ENCODE data around the gene SPI1. TPM values are rescaled to one million over a fixed set of nuclear protein-coding genes. Genes with fewer than 3 reads are reported as not detected.

SPI1 gene
- total RNA-seq, 2 experiments from 2014 or later = 71.2 to 79.6 TPM

- DNase-seq (ENCODE audit: low spot score) = no peak
- TF ChIP-seq EZH2phosphoT487 (IDR thresholded peaks at IDR 0.05; ENCODE audit: borderline replicate concordance, low read depth, low read length) (no peak), CTCF (conservative IDR thresholded peaks at IDR 0.05; ENCODE audit: low read length) (no peak)
- ChIA-PET CTCF (ENCODE audit: unreplicated experiment) (interaction anchor here (0.5 kb wide), 1 partner anchor 583 kb away, joined by 3 read pairs; no protein-coding TSS in a partner anchor), POLR2A (interaction anchor here (0.9 kb wide), 1 partner anchor 12 kb away, joined by 3 read pairs; no protein-coding TSS in a partner anchor)
- Histone ChIP-seq H3K9me3 (ENCODE audit: low read length) (no peaks in the 10 kb centered on the region), H3K27ac (ENCODE audit: low read depth, low read length, poor library complexity, severe bottlenecking) (no peak overlapping the region), H3K4me3 (ENCODE audit: low read depth, low read length, poor library complexity, severe bottlenecking) (no peak overlapping the region), H3K9me2 (ENCODE audit: insufficient read depth, low read length) (no peaks in the 10 kb centered on the region), H3K79me2 (ENCODE audit: insufficient read depth, low read depth, low read length) (no peaks in the 10 kb centered on the region), H2AFZ (ENCODE audit: low read length) (no peak overlapping the region), H4K20me1 (ENCODE audit: insufficient read depth, low read length) (no peaks in the 10 kb centered on the region), H3K4me2 (ENCODE audit: low read length) (no peak overlapping the region), H3K36me3 (ENCODE audit: insufficient read depth, low read length) (peaks cover 24% of the 10 kb centered on the region; the same call in 1 of the 2 replicates), H3K4me1 (ENCODE audit: insufficient read depth, low read length, poor library complexity, severe bottlenecking) (no peaks in the 10 kb centered on the region)
- intact Hi-C loops (cut with micrococcal nuclease; ENCODE audit: unreplicated experiment) = no loop called here
- no TSS peak for BruUV-seq (replicated peaks)
These were observed 45.4 kb downstream of the SPI1 start for GRCh38 chr11:47332791-47333525.

GRCh38 chr11:47332303-47332711, 46.0 kb downstream of the SPI1 start:
- Histone ChIP-seq H3K9me2 (ENCODE audit: insufficient read depth, low read length) (no peaks in the 10 kb centered on the region), H3K9me3 (ENCODE audit: low read length) (no peaks in the 10 kb centered on the region), H3K27ac (ENCODE audit: low read depth, low read length, poor library complexity, severe bottlenecking) (no peak overlapping the region), H3K4me1 (ENCODE audit: insufficient read depth, low read length, poor library complexity, severe bottlenecking) (no peaks in the 10 kb centered on the region), H3K36me3 (ENCODE audit: insufficient read depth, low read length) (peaks cover 24% of the 10 kb centered on the region; the same call in 1 of the 2 replicates), H3K79me2 (ENCODE audit: insufficient read depth, low read depth, low read length) (no peaks in the 10 kb centered on the region), H3K4me3 (ENCODE audit: low read depth, low read length, poor library complexity, severe bottlenecking) (no peak overlapping the region), H4K20me1 (ENCODE audit: insufficient read depth, low read length) (no peaks in the 10 kb centered on the region), H2AFZ (ENCODE audit: low read length) (no peak overlapping the region), H3K4me2 (ENCODE audit: low read length) (no peak overlapping the region)
- ChIA-PET CTCF (ENCODE audit: unreplicated experiment) (no interaction called here), POLR2A (no interaction called here)
- DNase-seq (ENCODE audit: low spot score) = no peak
- BruUV-seq (replicated peaks) = no TSS peak
- TF ChIP-seq CTCF (conservative IDR thresholded peaks at IDR 0.05; ENCODE audit: low read length) (no peak), EZH2phosphoT487 (IDR thresholded peaks at IDR 0.05; ENCODE audit: borderline replicate concordance, low read depth, low read length) (no peak)
- intact Hi-C loops (cut with micrococcal nuclease; ENCODE audit: unreplicated experiment) = no loop called here
